ENCODE results near the gene SLC24A3. TPM values are rescaled to one million over a fixed set of nuclear protein-coding genes. Genes with fewer than 3 reads are reported as not detected.

The SLC24A3 gene
- total RNA-seq, 1 experiment from 2014 or later: not detected

DNA sequence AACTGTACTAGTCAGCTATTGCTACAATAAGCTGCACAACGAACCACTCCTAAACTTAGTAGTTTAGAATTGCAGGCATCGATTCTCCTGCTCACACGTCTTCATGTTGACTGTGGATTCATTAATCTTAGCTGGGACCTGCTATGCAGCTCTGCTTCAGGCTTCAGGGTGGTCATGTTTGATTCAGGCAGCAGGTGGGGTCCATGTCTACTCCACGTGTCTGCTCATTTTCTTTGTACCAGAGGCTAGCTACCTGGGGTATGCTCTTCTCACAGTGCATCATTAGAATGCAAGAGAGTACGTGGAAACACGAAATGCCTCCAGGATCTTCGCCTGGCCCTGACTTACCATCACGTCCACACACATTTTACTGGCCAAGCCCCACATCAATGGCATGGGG is 481.1 kb downstream of the SLC24A3 start:
- BruUV-seq (replicated peaks): no TSS peak

DNA sequence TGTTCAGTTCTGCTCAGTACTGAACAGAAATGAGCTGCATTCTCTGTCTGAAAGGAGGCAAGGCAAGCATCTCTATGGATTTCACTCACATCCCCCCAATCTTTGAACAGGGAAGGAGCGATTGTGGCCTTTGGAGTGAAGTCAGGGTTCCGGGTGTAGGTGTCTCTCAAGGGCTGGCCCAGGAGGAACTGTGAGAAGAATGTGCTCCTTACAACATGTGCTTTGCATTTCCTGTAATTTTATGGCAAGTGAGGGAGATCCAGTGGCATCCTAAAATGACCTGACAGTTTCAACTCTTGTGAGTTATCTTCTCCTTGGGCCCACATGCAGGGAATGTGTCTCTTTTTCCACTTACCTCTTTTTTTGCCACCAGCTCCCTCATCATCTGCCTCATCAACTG is 482.6 kb downstream of the SLC24A3 start:
- ChIA-PET CTCF (no interaction called here), POLR2A (no interaction called here)
- in situ Hi-C loops (cut with HindIII; ENCODE audit: low pct_unique_long_range_greater_than_20kb, low sequenced_read_pairs): no loop called here
- DNase-seq (ENCODE audit: low read depth, low spot score) (no peak), ATAC-seq (no peak)
- intact Hi-C loops (cut with micrococcal nuclease; ENCODE audit: unreplicated experiment): no loop called here
- no TSS peak for BruUV-seq (replicated peaks)
- TF ChIP-seq, protein P1, sequence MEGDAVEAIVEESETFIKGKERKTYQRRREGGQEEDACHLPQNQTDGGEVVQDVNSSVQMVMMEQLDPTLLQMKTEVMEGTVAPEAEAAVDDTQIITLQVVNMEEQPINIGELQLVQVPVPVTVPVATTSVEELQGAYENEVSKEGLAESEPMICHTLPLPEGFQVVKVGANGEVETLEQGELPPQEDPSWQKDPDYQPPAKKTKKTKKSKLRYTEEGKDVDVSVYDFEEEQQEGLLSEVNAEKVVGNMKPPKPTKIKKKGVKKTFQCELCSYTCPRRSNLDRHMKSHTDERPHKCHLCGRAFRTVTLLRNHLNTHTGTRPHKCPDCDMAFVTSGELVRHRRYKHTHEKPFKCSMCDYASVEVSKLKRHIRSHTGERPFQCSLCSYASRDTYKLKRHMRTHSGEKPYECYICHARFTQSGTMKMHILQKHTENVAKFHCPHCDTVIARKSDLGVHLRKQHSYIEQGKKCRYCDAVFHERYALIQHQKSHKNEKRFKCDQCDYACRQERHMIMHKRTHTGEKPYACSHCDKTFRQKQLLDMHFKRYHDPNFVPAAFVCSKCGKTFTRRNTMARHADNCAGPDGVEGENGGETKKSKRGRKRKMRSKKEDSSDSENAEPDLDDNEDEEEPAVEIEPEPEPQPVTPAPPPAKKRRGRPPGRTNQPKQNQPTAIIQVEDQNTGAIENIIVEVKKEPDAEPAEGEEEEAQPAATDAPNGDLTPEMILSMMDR (IDR thresholded peaks at IDR 0.05): no peak
- TF ChIP-seq POLR2AphosphoS5 (IDR thresholded peaks at IDR 0.05; ENCODE audit: low read depth, low read length): no peak
- Histone ChIP-seq H3K36me3 (ENCODE audit: control insufficient read depth, insufficient read depth, low read length) (no peaks in the 10 kb centered on the region), H3K27me3 (ENCODE audit: control insufficient read depth, insufficient read depth, low read length) (no peaks in the 10 kb centered on the region), H3K27ac (ENCODE audit: low read length) (peak overlapping the region; percentile 34; the same call in 1 of the 2 replicates), H3K9me3 (ENCODE audit: control insufficient read depth, insufficient read depth, low read depth, low read length) (peaks cover 2% of the 10 kb centered on the region; the same call in 1 of the 2 replicates), H3K4me1 (ENCODE audit: control insufficient read depth, insufficient read depth, low read length) (peaks cover 6% of the 10 kb centered on the region), H3K4me3 (ENCODE audit: low read depth in 2 of 2, low read length in 2 of 2) (no peak overlapping the region)

More for the DNA sequence above, 481.1 kb downstream of the SLC24A3 start:
- TF ChIP-seq TCF7L2 (IDR thresholded peaks at IDR 0.05; ENCODE audit: low read depth, low read length) (no peak), SIN3A (IDR thresholded peaks at IDR 0.05; ENCODE audit: borderline replicate concordance, insufficient read depth, low read depth, low read length) (no peak), POLR2AphosphoS5 (IDR thresholded peaks at IDR 0.05; ENCODE audit: low read depth, low read length) (no peak)
- TF ChIP-seq, protein P1 (IDR thresholded peaks at IDR 0.05): no peak
- TF ChIP-seq, protein P2, sequence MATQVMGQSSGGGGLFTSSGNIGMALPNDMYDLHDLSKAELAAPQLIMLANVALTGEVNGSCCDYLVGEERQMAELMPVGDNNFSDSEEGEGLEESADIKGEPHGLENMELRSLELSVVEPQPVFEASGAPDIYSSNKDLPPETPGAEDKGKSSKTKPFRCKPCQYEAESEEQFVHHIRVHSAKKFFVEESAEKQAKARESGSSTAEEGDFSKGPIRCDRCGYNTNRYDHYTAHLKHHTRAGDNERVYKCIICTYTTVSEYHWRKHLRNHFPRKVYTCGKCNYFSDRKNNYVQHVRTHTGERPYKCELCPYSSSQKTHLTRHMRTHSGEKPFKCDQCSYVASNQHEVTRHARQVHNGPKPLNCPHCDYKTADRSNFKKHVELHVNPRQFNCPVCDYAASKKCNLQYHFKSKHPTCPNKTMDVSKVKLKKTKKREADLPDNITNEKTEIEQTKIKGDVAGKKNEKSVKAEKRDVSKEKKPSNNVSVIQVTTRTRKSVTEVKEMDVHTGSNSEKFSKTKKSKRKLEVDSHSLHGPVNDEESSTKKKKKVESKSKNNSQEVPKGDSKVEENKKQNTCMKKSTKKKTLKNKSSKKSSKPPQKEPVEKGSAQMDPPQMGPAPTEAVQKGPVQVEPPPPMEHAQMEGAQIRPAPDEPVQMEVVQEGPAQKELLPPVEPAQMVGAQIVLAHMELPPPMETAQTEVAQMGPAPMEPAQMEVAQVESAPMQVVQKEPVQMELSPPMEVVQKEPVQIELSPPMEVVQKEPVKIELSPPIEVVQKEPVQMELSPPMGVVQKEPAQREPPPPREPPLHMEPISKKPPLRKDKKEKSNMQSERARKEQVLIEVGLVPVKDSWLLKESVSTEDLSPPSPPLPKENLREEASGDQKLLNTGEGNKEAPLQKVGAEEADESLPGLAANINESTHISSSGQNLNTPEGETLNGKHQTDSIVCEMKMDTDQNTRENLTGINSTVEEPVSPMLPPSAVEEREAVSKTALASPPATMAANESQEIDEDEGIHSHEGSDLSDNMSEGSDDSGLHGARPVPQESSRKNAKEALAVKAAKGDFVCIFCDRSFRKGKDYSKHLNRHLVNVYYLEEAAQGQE (IDR thresholded peaks at IDR 0.05; ENCODE audit: insufficient read depth in 1 of 2, low read depth in 2 of 2, low read length in 1 of 2): no peak
- Histone ChIP-seq H3K27me3 (ENCODE audit: control insufficient read depth, insufficient read depth, low read length) (no peaks in the 10 kb centered on the region), H3K9me3 (ENCODE audit: control insufficient read depth, insufficient read depth, low read depth, low read length) (no peaks in the 10 kb centered on the region), H3K4me3 (ENCODE audit: low read depth in 2 of 2, low read length in 2 of 2) (no peak overlapping the region), H3K4me1 (ENCODE audit: control insufficient read depth, insufficient read depth, low read length) (peaks cover 6% of the 10 kb centered on the region), H3K36me3 (ENCODE audit: control insufficient read depth, insufficient read depth, low read length) (no peaks in the 10 kb centered on the region), H3K27ac (ENCODE audit: low read length) (peak overlapping the region; percentile 71; the same call in 1 of the 2 replicates)
- DNase-seq (ENCODE audit: low read depth, low spot score) (no peak), ATAC-seq (no peak)
- intact Hi-C loops (cut with micrococcal nuclease; ENCODE audit: unreplicated experiment) (loop anchor here (5.0 kb wide), 4 partner anchors 89 to 294 kb away; no protein-coding TSS in a partner anchor), in situ Hi-C loops (cut with HindIII; ENCODE audit: low pct_unique_long_range_greater_than_20kb, low sequenced_read_pairs) (no loop called here)
- CTCF ChIA-PET: interaction anchor here (0.7 kb wide), 2 partner anchors 193 to 282 kb away, joined by 3 read pairs; no protein-coding TSS in a partner anchor
- POLR2A ChIA-PET: interaction anchor here (1.0 kb wide), 1 partner anchor 301 kb away, joined by 3 read pairs; no protein-coding TSS in a partner anchor

All from Panc1 (cell line).